ENCODE measurements around the gene TARDBP.

DNA sequence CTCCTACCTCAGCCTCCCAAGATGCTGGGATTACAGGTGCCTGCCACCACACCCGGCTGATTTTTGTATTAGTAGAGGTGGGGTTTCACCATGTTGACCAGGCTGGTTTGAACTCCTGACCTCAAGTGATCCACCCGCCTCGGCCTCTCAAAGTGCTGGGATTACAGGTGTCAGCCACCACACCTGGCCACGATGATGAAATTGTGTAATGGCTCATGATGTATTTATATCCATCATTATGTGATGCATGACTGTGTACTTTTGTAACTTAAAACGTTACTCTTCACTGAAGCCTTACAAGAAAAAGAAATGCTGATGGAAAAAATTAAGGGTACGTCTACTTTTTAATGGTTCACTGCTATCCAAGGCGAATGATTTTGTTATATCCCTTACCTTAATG, 7.5 kb downstream of the TARDBP start:
- TF ChIP-seq CTCF (IDR thresholded peaks at IDR 0.05; ENCODE audit: low read length), result no peak
- TF ChIP-seq EZH2 (IDR thresholded peaks at IDR 0.05; ENCODE audit: borderline replicate concordance, low read length), result no peak

Measured in OCI-LY1 (cell line).